ENCODE results near the gene ATP8A2. TPM values are rescaled to one million over a fixed set of nuclear protein-coding genes. Genes with fewer than 3 reads are reported as not detected.
A peak's percentile ranks its signal among the peaks of the same experiment; 100 is the strongest.

ATP8A2 gene
- total RNA-seq, 1 donor from 2014 or later: 4.2 TPM

DNA sequence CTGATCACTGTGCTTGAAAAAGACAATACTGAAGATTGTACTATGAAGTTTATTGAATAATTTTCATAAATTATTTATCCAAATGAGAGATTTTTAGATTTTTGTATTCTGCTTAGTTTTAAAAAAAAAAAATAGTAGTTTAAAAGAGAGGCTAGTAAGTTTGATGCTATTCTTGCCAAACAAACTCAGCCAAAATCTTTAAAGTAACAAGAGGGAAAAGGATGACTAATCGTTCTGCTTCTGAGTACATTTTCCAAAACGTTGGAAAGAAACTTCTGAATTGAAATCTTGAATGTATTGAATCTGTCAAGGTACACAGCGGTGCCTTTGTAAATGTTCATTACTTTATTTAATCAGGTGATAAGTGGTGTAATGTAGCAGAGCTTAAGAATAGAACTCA is 35.9 kb upstream of the ATP8A2 start:
- Histone ChIP-seq H3K4me3 (no peak overlapping the region), H3K9me3 (ENCODE audit: low read depth) (no peaks in the 10 kb centered on the region), H3K27me3 (no peaks in the 10 kb centered on the region), H4K20me1 (ENCODE audit: low read depth) (peaks cover 22% of the 10 kb centered on the region), H3K27ac (no peak overlapping the region), H3K79me2 (ENCODE audit: low read depth) (peaks cover 13% of the 10 kb centered on the region), H3K4me2 (no peak overlapping the region), H3K36me3 (peaks cover 37% of the 10 kb centered on the region), H2AFZ (replicated peaks) (no peak overlapping the region), H3K4me1 (no peaks in the 10 kb centered on the region), H3K9ac (no peak overlapping the region), H3F3A (ENCODE audit: low read depth) (peaks cover 15% of the 10 kb centered on the region)
- no peak for TF ChIP-seq EZH2phosphoT487 (IDR thresholded peaks at IDR 0.05)
- TF ChIP-seq, protein P1, sequence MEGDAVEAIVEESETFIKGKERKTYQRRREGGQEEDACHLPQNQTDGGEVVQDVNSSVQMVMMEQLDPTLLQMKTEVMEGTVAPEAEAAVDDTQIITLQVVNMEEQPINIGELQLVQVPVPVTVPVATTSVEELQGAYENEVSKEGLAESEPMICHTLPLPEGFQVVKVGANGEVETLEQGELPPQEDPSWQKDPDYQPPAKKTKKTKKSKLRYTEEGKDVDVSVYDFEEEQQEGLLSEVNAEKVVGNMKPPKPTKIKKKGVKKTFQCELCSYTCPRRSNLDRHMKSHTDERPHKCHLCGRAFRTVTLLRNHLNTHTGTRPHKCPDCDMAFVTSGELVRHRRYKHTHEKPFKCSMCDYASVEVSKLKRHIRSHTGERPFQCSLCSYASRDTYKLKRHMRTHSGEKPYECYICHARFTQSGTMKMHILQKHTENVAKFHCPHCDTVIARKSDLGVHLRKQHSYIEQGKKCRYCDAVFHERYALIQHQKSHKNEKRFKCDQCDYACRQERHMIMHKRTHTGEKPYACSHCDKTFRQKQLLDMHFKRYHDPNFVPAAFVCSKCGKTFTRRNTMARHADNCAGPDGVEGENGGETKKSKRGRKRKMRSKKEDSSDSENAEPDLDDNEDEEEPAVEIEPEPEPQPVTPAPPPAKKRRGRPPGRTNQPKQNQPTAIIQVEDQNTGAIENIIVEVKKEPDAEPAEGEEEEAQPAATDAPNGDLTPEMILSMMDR (IDR thresholded peaks at IDR 0.05): no peak
- TF ChIP-seq EZH2 (IDR thresholded peaks at IDR 0.05): no peak
- no peaks in the 10 kb centered on the region for H3K4me1 Mint-ChIP-seq
- H3K36me3 Mint-ChIP-seq: peaks cover 19% of the 10 kb centered on the region
- no peak for DNase-seq (ENCODE audit: low spot score)
- no peak overlapping the region for H3K27ac Mint-ChIP-seq
- no peaks in the 10 kb centered on the region for H3K9me3 Mint-ChIP-seq
- H3K27me3 Mint-ChIP-seq (ENCODE audit: insufficient read depth, low read depth): no peaks in the 10 kb centered on the region
- H3K4me3 Mint-ChIP-seq: no peak overlapping the region

DNA sequence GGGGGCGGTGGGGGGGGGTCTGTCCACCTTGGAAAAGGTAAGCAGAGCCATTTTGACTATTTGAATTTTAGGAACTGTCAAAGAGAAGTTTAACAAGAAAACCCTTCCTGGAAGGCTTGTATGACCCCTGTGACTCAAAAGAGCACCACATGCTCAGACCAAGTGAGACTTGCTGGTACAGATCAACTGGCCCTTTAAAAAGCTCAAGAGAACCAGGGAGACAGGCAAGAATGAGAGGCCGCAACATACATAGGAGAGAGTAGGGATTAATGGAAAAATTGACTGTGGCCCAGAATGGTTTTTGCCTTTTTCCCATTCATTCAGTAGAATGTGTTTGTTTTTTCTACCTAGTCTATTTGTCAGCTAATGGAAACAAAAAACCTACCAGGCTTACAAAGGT is 26.2 kb upstream of the ATP8A2 start:
- peaks cover 15% of the 10 kb centered on the region for H3F3A ChIP-seq (ENCODE audit: low read depth)
- no peak overlapping the region for H2AFZ ChIP-seq (replicated peaks)
- H3K9ac ChIP-seq: no peak overlapping the region
- peaks cover 3% of the 10 kb centered on the region for H3K4me1 Mint-ChIP-seq
- H3K9me3 ChIP-seq (ENCODE audit: low read depth): no peaks in the 10 kb centered on the region
- H3K36me3 ChIP-seq: no peaks in the 10 kb centered on the region
- H4K20me1 ChIP-seq (ENCODE audit: low read depth): no peaks in the 10 kb centered on the region
- peak overlapping the region; percentile 32 for H3K27ac ChIP-seq
- peaks cover 15% of the 10 kb centered on the region for H3K4me1 ChIP-seq
- no peak overlapping the region for H3K4me3 ChIP-seq
- no peaks in the 10 kb centered on the region for H3K9me3 Mint-ChIP-seq
- peak overlapping the region; percentile 31 for H3K27ac Mint-ChIP-seq
- no peak overlapping the region for H3K4me3 Mint-ChIP-seq
- H3K4me2 ChIP-seq: no peak overlapping the region
- H3K27me3 Mint-ChIP-seq (ENCODE audit: insufficient read depth, low read depth): no peaks in the 10 kb centered on the region
- no peak for DNase-seq (ENCODE audit: low spot score)
- H3K36me3 Mint-ChIP-seq: no peaks in the 10 kb centered on the region
- H3K79me2 ChIP-seq (ENCODE audit: low read depth): no peaks in the 10 kb centered on the region
- H3K27me3 ChIP-seq: no peaks in the 10 kb centered on the region
- TF ChIP-seq, protein P1 (IDR thresholded peaks at IDR 0.05): no peak
- TF ChIP-seq EZH2 (IDR thresholded peaks at IDR 0.05): no peak
- no peak for TF ChIP-seq EZH2phosphoT487 (IDR thresholded peaks at IDR 0.05)

DNA sequence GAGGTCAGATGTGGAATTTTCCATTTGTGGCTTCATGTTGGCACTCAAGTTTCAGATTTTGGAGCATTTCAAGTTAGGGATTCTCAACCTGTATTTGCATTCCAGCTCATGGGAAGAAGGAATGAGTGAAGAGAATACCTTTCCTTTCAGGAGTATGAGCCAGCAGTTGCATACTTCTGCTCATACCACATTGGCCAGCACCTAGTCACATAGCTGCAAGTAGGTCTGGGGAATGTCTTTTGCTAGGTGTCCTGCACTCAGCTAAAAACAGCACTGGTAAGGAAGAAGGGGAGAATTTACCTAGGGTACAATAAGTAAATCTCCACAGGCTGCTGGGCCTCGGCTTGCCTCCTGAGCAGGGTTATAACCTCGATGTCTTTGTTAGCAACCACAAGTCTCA is 24.6 kb upstream of the ATP8A2 start:
- no peaks in the 10 kb centered on the region for H3K27me3 Mint-ChIP-seq (ENCODE audit: insufficient read depth, low read depth)
- TF ChIP-seq EZH2 (IDR thresholded peaks at IDR 0.05) (no peak), EZH2phosphoT487 (IDR thresholded peaks at IDR 0.05) (no peak)
- TF ChIP-seq, protein P1 (IDR thresholded peaks at IDR 0.05): no peak
- H3K79me2 ChIP-seq (ENCODE audit: low read depth): no peaks in the 10 kb centered on the region
- H3K4me1 ChIP-seq: peaks cover 15% of the 10 kb centered on the region
- H2AFZ ChIP-seq (replicated peaks): no peak overlapping the region
- H3K9ac ChIP-seq: no peak overlapping the region
- no peak overlapping the region for H3K27ac ChIP-seq
- no peaks in the 10 kb centered on the region for H3K9me3 ChIP-seq (ENCODE audit: low read depth)
- no peak overlapping the region for H3K27ac Mint-ChIP-seq
- H3K36me3 Mint-ChIP-seq: no peaks in the 10 kb centered on the region
- H3K27me3 ChIP-seq: no peaks in the 10 kb centered on the region
- peaks cover 3% of the 10 kb centered on the region for H3K4me1 Mint-ChIP-seq
- no peak overlapping the region for H3K4me3 Mint-ChIP-seq
- no peaks in the 10 kb centered on the region for H3K9me3 Mint-ChIP-seq
- H3K36me3 ChIP-seq: no peaks in the 10 kb centered on the region
- no peak overlapping the region for H3K4me2 ChIP-seq
- no peaks in the 10 kb centered on the region for H4K20me1 ChIP-seq (ENCODE audit: low read depth)
- H3K4me3 ChIP-seq: no peak overlapping the region
- no peak for DNase-seq (ENCODE audit: low spot score)
- peaks cover 15% of the 10 kb centered on the region for H3F3A ChIP-seq (ENCODE audit: low read depth)

Data from neural progenitor cell (in vitro differentiated cells).